ENCODE results near the gene EAPP. TPM values are rescaled to one million over a fixed set of nuclear protein-coding genes. Genes with fewer than 3 reads are reported as not detected.
"Not testable (repeated sequence)": the region's sequence is repeated elsewhere in the genome, so short reads cannot be mapped to it uniquely, and the experiment has no call there.

Gene EAPP
- total and polyA plus RNA-seq, 2 of the 4 experiments (the other 2 are of a cell fraction): 29.9 to 32.3 TPM

GRCh38 chr14:34476036-34476435, 63.5 kb downstream of the EAPP start:
- H2AK5ac ChIP-seq (ENCODE audit: low read depth, low read length); DNase-seq; H2BK20ac ChIP-seq (ENCODE audit: low read depth, low read length); POLR2A ChIA-PET (ENCODE audit: unreplicated experiment); H3K9ac ChIP-seq (ENCODE audit: low read depth, low read length); H3K18ac ChIP-seq (ENCODE audit: low read depth, low read length); H4K8ac ChIP-seq (ENCODE audit: low read depth in 2 of 2, low read length in 2 of 2); intact Hi-C loops (cut with micrococcal nuclease); H3K56ac ChIP-seq (ENCODE audit: extremely low read depth, insufficient read depth, low read length); H2AFZ ChIP-seq (replicated peaks; ENCODE audit: low read length, poor library complexity); H3K4me2 ChIP-seq (ENCODE audit: low read depth, low read length); H2BK5ac ChIP-seq (ENCODE audit: low read depth, low read length, poor library complexity, severe bottlenecking); H2BK15ac ChIP-seq (ENCODE audit: low read depth, low read length); BruUV-seq (replicated peaks); H2AK9ac ChIP-seq (replicated peaks; ENCODE audit: low read depth, low read length, poor library complexity); dilution Hi-C loops (cut with HindIII; ENCODE audit: low sequenced_read_pairs, unreplicated experiment); H3K14ac ChIP-seq (replicated peaks; ENCODE audit: low read depth, low read length); H3K23ac ChIP-seq (ENCODE audit: low read depth, low read length); H2BK120ac ChIP-seq (ENCODE audit: low read depth, low read length); H3K9me3 ChIP-seq (ENCODE audit: control insufficient read depth, insufficient read depth, low read length); H3K4me3 ChIP-seq (ENCODE audit: insufficient read depth, low read depth, low read length); H3K27ac ChIP-seq (ENCODE audit: insufficient read depth, low read length); ATAC-seq (ENCODE audit: low read depth); H3K9me1 ChIP-seq (ENCODE audit: insufficient read depth, low read length); CTCF ChIA-PET; in situ Hi-C loops (cut with MboI; ENCODE audit: low sequenced_read_pairs); H3K79me1 ChIP-seq (ENCODE audit: low read depth in 1 of 2, low read length in 2 of 2); H4K20me1 ChIP-seq (ENCODE audit: insufficient read depth, low read length); H4K5ac ChIP-seq (ENCODE audit: low read depth, low read length); H3K4ac ChIP-seq (ENCODE audit: low read depth, low read length); H3K27me3 ChIP-seq (ENCODE audit: control insufficient read depth, insufficient read depth, low read length); H3K4me1 ChIP-seq (ENCODE audit: control insufficient read depth, insufficient read depth, low read length); H3K36me3 ChIP-seq (ENCODE audit: control insufficient read depth, insufficient read depth, low read length); H4K91ac ChIP-seq (ENCODE audit: insufficient read depth, low read depth, low read length): not testable (repeated sequence)
- 92% methylated on average over 5 of the region's 31 CpGs; no CpG with 5 or more reads in 1 of the 2 experiments for WGBS, 2 experiments (ENCODE audit: extremely low coverage in 2 of 2, insufficient read length in 1 of 2)

Data from IMR-90 (cell line).